Fibroblast of skin of abdomen (primary cell): ENCODE measurements around the gene RPGR. TPM values are rescaled to one million over a fixed set of nuclear protein-coding genes. Genes with fewer than 3 reads are reported as not detected.
A peak's percentile ranks its signal among the peaks of the same experiment; 100 is the strongest.

Experiments
- DNase-seq: peaks from one replicate; pipeline ENCODE4 v3.0.0-alpha.2; 2013
- polyA plus RNA-seq, 2 experiments: library from polyadenylated mRNA; unstranded; fragments of 120-200 nt; gene quantifications; one replicate each; pipeline ENCODE4 v1.2.1, GENCODE V29; 2013; ENCODE audit not compliant: insufficient read length in 2 of 2

Gene RPGR
- 5.0 TPM for polyA plus RNA-seq (2013, experiment 1 of 2; ENCODE audit: insufficient read length)
- 5.0 TPM for polyA plus RNA-seq (2013, experiment 2 of 2; ENCODE audit: insufficient read length)

- DNase-seq, result peak; percentile 93
Observed at GRCh38 chrX:38327007-38327774, at the start of gene RPGR. Gene RPGR, minus strand, starts transcription at chrX:38327509. Its CDS starts 142 bp downstream, at chrX:38327367.

GRCh38 chrX:38376747-38377146, 49.4 kb upstream of the RPGR start:
- no peak for DNase-seq

GRCh38 chrX:38375891-38376290, 48.6 kb upstream of the RPGR start:
- no peak for DNase-seq

- DNase-seq, result no peak
Observed at GRCh38 chrX:38374431-38374830, 47.1 kb upstream of the RPGR start.

- no peak for DNase-seq
Observed at GRCh38 chrX:38371641-38372040, 44.3 kb upstream of the RPGR start.

GRCh38 chrX:38368774-38369173, 41.5 kb upstream of the RPGR start:
- DNase-seq, result no peak

- no peak for DNase-seq
Observed at GRCh38 chrX:38365954-38366353, 38.6 kb upstream of the RPGR start.

GRCh38 chrX:38363046-38363445, 35.7 kb upstream of the RPGR start:
- no peak for DNase-seq

- DNase-seq, result no peak
Observed at GRCh38 chrX:38357747-38358673, 30.7 kb upstream of the RPGR start.

- no peak for DNase-seq
Observed at GRCh38 chrX:38356401-38356800, 29.1 kb upstream of the RPGR start.

- no peak for DNase-seq
Observed at GRCh38 chrX:38352362-38352761, 25.1 kb upstream of the RPGR start, which contains the start of gene OTC. Gene OTC, plus strand, starts transcription at chrX:38352604. Its CDS starts 93 bp downstream, at chrX:38352697.

- DNase-seq, result no peak
Observed at GRCh38 chrX:38351346-38351745, 24.0 kb upstream of the RPGR start.

GRCh38 chrX:38347136-38347535, 19.8 kb upstream of the RPGR start:
- peak; percentile 69 for DNase-seq

- no peak for DNase-seq
Observed at GRCh38 chrX:38346150-38346549, 18.8 kb upstream of the RPGR start.

GRCh38 chrX:38342853-38343778, 15.8 kb upstream of the RPGR start:
- no peak for DNase-seq

- no peak for DNase-seq
Observed at GRCh38 chrX:38341442-38341841, 14.1 kb upstream of the RPGR start.

GRCh38 chrX:38336538-38337240, 9.4 kb upstream of the RPGR start:
- DNase-seq, result no peak

- no peak for DNase-seq
Observed at GRCh38 chrX:38335382-38335781, 8.1 kb upstream of the RPGR start.

GRCh38 chrX:38332505-38332904, 5.2 kb upstream of the RPGR start:
- no peak for DNase-seq

- DNase-seq, result no peak
Observed at GRCh38 chrX:38327775-38328081, 419 bp upstream of the RPGR start.

- DNase-seq, result no peak
Observed at GRCh38 chrX:38326086-38326485, 1.2 kb downstream of the RPGR start.

GRCh38 chrX:38320819-38321218, 6.5 kb downstream of the RPGR start:
- DNase-seq, result no peak
